Left forelimb (tissue), 1 donor: ENCODE data around the gene SPIRE2.
"Not testable (repeated sequence)": the region's sequence is repeated elsewhere in the genome, so short reads cannot be mapped to it uniquely, and the experiment has no call there.

Experiments used
- DNase-seq: peaks from one replicate; pipeline ENCODE4 v3.0.0-alpha.2; 2018; ENCODE audit warnings: low spot score

SPIRE2 gene

DNA sequence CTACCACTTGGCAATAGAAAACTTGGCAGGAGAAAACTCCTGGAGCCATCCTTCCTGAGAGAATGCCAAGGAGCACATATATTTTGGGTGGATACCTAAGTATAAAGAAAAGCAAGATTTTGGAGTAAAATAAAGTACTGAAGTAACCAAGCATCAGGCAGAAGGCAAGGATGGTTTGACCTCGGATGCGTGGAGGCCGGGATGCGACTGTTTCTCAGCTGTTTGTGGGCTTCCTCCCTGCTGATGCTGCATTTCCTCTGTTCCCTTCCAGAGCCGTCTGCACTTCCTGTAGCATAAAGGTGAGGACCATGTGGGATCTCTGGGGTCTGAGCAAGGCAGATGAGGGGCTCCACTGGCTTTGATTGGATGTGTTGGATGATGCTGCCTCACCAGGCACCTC is 39.6 kb downstream of the SPIRE2 start:
- DNase-seq = no peak

DNA sequence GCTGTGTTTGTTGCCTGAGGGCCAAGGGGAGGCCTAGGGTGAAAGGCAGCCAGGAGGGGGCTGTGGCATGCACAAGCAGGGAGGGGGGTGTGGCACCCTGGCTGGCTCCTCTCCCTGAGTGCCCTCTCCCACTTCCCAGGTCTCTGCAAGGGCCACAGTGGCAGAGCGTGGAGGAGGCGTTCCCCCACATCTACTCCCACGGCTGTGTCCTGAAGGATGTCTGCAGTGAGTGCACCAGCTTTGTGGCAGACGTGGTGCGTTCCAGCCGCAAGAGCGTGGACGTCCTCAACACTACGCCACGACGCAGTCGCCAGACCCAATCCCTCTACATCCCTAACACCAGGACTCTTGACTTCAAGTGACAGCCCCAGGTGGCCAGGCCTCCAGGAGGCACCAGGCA is 41.6 kb downstream of the SPIRE2 start:
- no peak for DNase-seq

DNA sequence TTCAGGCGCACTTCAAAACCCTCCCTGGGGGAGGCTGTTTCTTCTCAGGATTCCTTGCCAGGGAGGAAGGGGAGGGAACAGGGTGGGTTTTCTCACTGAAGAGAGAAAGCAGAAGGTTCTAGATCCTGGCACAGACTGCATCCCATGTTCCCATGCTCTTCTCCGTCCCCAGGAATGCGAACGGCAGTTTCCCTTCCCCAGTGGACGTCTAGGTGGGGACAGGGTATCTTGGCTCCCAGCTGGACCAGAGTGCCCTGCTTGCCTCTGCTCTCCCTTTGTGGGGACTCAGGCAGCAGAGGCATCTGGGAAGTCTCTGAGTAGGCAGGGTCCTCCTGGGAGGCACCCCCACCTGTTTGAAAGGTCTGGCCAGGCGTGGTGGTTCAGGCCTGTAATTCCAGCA is 42.2 kb downstream of the SPIRE2 start:
- no peak for DNase-seq

DNA sequence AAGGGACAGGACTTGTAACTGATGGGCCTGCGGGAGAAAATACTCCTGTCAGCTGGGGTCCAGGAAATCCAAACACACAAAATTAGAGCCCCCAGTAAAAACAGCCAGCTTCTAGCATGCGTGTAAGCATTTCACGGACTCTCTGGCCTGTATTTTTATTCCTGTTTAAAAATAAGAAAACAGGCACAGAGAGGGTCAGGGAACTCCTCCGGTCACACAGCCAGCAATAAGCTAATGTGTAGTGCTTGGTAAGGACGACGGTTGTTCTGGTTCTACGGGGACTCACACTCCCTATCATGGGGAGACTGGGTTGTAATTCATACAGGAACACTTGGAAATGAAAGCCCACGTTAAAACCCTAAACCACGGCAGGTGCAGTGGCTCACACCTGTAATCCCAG is 43.6 kb downstream of the SPIRE2 start:
- no peak for DNase-seq

DNA sequence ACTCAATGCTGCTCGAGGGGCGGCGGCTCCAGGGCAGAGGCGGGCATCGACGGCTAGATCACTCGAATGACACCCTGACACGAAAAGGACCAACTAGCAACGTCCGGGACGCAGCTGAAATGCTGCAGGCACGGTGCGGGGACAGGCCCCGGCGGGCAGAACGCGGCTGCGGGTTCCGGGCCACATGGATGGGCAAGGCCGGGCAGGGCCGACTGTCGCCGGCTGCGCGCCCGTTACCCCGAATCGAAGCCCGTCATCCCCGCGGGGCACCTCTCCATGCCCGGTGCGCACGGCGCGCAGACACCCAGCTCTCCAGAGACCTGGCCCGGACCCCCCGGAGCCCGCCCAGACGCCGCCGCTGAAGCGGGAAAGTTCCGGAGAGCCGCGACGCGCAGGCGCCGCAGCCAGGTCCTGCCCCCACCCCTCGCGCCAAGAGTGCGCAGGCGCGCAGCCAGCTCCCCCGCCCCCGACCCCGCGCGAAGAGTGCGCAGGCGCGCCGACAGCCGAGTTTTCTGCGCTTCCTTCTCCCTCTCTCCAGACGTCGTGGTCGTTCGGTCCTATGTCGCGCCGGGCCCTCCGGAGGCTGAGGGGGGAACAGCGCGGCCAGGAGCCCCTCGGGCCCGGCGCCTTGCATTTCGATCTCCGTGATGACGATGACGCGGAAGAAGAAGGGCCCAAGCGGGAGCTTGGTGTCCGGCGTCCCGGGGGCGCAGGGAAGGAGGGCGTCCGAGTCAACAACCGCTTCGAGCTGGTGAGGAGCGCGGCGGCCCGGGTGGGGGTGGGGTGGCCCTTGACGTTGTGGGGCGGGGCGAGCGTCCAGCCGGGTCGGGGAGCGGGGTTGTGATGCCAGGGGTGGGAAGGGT is 45.1 kb downstream of the SPIRE2 start, which contains the start of gene TCF25:
Gene TCF25 (plus strand): TSS at position 484 of the 863 bp plus-strand sequence. CDS start 76 bp downstream, at position 560.
- DNase-seq = peak; percentile 97

DNA sequence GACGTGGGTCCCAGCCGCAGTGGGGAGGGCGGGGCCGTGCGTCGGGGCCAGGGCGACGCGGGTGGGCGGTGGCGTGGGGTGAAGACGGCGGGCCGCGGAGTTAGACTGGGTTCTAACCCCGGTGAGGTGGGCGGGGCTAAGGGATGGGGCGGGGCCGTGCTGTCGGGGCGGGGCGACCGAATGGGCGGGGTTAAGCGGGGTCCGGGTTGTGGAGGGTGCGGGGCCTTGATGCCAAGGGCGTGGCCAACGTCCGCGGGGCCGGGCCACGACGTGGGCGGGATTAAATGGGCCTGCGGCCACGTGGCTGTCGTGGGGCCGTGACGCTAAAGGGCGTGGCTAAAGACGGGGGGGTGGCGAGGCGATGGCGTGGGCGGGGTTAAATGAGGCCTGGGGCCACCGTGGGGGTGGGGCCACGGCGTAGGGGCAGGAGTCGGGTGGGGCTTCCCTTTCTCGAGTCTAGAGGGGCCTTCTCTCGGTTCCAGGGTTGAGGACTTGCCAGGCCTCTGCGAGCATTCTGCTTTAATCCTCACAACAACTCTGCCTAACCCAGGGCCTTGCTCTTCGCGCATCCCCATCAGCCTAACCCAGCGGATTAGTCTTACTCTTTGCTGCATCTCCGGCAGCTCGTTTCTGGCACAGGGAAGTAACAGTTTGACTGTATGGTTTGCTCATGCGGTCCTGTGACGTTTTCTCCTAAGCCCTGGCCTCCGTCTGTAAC is 45.9 kb downstream of the SPIRE2 start:
- DNase-seq = peak; percentile 100

DNA sequence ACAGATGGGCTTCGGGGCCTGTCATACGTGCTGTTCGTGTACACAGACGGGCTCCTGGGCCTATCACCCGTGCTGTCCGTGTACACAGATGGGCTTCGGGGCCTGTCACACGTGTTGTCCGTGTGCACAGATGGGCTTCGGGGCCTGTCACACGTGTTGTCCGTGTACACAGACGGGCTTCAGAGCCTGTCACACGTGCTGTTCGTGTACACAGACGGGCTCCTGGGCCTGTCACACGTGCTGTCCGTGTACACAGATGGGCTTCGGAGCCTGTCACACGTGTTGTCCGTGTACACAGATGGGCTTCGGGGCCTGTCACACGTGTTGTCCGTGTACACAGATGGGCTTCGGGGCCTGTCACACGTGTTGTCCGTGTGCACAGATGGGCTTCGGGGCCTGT is 50.8 kb downstream of the SPIRE2 start:
- not testable (repeated sequence) for DNase-seq

DNA sequence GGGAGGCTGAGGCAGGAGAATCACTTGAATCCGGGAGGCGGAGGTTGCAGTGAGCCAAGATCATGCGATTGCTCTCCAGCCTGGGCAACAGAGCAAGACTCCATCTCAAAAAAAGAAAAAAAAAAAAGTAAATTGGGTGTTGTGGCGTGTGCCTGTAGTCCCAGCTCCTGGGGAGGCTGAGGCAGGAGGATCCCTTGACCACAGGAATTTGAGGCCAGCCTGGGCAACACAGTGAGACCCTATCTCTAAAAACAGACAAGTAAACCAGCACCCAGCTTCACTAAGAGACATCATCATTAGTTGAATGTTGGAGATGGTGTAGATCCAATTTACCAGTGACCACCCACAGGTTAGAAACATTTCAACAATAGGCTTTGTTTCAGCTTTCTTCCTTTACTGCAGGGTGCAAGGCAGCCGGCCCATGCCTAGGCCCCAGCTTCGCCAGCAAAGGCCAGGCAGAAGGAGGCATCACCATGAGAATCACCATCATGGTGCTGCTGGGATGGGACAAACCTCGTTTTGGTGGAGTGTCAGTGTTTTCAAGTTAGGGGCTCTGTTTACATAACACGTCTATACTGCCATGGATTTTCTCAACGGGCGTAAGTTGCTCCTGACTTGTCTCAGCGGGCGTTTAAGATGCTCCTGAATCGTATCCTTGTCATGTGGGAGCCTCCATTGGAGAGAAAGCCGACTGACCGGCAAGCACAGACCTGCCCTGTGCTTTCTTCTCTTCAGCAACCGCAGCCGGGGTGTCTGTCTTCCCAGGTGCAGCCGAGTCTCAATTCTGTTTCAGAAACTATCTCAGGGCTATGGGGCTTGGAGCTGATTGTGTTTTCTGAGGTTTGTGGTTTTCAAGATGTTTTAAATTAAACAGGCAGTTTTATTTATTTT is 52.4 kb downstream of the SPIRE2 start:
- no peak for DNase-seq

DNA sequence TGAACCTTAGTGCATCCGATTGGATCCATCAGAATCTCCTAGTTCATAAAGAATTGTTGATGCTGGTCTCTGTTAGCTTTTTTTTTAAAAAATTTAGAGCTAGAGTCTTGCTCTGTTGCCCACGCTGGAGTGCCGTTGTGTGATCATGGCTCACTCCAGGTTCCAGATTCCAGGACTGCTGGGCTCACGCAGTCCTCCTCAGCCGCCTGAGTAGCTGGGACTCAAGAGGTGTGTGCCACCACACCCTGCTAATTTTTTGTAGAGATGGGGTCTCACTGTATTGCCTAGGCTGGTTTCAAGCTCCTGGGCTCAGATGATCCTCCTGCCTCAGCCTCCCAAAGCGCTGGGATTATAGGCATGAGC is 53.1 kb downstream of the SPIRE2 start:
- no peak for DNase-seq

DNA sequence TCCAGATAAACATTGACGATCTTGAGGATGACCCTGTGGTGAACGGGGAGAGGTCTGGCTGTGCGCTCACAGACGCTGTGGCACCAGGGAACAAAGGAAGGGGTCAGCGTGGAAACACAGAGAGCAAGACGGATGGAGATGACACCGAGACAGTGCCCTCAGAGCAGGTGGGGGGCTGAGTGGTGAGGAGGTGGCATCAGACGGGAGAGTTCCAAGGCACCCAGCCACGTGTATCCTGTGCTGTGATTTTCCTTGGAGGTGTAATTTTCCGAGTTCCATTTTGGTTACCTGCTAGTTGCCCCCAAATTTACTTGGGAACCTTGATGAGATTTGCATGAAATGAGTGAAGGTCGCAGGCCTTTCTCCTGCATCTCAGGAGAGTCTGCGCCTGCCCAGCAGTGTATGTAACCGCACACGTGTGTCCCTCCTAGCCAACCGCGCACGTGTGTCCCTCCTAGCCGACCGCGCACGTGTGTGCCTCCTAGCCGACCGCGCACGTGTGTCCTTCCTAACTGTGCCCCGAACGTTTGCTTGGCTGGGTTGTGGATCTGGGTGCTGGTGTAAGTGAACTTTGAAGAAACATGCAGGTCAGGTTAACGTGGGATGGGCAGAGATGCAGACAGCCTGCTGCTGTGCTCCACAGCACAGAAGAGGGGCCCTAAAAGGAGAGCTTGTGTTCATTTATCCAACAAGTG is 55.2 kb downstream of the SPIRE2 start:
- no peak for DNase-seq

DNA sequence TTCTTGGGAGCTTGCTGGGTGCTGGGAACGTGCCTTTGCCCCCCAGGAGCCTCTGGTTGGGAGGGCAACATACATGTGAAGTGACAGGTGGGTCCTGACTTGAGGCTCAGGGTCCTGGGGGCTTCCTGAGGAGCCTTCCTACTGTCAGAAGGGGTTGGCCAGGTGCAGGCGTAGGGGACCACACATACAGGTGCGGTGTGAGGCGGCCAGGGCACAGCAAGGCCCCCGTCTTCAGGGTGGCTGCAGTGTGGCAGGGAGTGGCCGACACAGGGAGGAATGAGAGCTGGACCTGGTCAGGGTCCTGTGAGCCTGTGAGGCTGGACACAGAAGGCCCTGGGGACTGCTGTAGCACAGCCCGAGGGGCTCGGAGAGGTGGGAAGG is 55.8 kb downstream of the SPIRE2 start:
- DNase-seq = no peak

DNA sequence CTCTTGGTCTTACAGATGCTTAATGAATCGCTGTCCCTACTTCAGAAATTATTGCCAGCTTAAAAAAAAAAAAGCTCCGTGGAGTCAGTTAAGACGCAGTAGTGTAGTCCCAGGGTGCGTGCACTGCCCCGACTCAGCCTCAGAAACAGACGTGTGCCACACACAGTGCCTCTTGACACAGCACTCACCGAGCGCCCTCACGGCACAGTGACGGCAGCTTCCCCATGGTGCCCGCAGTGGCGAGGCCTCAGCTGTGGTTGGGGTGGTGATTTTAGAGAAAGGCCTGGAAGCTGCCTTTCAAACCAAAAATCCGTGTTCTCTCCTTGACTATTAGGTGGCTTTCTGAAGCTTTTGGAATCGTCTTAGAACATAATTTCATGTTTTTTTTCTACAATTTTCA is 59.0 kb downstream of the SPIRE2 start:
- no peak for DNase-seq

DNA sequence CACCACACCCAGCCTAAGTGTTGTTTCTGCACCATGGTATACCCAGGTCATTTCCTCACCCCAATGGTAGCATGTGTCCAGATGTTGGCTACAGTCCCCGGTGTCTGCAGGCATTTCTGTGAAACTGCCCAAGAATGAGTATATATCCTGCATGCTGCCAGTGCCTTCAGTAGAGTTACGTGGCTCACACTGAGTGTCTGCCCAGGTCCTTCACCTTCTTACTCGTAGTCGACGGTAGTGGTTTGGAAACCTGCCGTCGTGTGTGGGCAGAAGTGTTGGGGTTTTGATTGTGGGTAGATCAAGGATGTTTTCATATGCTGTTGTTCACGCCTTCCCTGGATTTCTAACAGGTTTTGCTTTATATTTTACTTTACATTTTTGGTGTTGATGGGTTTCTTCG is 61.9 kb downstream of the SPIRE2 start:
- DNase-seq = no peak

DNA sequence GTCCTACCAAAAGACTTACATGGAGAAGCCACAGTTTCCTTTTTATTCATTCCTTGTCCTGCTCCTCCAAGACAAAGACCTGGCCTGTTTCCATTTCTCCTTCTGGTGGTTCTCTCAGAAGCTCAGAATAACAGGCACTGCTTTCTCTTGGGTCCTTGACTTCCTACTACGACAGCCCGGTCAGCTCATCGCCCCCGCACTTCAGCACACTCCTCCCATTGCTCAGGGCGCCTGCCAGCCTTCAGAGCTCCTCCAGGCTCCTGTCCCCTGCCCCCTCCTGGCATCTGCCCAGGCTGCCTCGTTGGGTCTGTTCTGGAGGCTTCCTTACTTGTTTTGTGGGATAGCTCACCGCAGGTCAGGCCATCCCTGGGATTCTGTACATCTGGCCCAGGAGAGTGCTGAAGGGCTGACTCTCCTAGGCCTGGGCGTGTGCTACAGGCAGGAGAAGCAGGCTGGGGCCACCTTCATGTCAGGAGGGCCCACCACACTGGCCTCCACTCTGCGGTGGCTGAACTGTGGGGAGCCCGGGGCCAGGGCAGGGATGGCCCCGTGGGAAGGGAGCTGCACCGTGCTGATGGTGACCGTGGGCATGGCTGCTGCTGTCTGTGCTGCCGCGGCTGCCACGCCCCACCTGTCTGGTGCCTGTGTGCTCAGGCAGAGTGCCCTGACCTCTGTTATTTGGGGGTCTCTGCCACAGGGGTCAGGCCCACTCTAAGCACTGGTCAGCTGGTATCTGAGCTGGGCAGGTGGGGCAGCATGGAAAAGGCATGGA is 62.8 kb downstream of the SPIRE2 start:
- no peak for DNase-seq

DNA sequence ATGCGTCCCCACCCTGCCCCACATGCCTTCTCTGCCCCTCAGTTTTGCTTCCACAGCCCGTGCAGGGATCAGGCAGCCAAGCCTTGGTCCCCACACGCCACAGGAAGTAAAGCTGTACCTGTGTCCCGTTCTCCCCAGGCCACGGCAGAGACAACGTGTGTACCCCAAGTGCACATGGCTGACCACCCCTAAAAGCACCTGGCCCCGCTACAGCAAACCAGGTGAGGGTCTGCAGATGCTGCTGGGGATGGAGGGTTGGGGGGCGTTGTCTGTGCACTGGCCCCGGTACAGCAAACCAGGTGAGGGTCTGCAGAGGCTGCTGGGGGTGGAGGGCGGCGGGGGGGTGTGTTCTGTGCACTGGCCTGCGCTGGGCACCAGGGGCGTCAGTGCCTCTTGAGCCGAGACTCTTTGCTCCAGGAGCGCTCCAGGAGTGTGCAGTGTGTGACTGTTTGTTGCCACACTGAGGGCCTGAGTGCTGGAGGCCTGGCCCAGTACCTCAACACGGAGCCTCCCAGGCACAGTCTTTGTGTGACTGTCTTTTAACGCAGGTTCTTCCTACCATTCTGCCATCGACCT is 63.9 kb downstream of the SPIRE2 start:
- DNase-seq = no peak

DNA sequence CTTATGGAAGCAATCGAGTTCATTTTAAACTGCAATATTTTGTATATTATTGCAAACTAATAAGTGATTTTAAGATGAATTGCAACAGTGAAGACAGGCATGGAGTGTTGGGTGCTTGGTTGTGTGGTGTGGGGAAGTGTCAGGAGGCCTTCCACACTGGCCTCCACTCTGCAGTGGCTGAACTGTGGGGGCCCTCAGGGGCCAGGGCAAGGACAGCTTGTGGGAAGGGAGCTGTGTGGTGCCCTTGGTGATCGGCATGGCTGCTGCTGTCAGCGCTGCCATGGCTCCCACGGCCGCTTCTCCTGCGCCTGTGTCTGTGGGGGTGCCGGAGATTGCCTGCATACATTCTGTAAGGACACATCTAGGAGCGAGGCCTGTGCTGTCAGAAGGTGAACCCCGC is 64.4 kb downstream of the SPIRE2 start:
- DNase-seq = no peak

DNA sequence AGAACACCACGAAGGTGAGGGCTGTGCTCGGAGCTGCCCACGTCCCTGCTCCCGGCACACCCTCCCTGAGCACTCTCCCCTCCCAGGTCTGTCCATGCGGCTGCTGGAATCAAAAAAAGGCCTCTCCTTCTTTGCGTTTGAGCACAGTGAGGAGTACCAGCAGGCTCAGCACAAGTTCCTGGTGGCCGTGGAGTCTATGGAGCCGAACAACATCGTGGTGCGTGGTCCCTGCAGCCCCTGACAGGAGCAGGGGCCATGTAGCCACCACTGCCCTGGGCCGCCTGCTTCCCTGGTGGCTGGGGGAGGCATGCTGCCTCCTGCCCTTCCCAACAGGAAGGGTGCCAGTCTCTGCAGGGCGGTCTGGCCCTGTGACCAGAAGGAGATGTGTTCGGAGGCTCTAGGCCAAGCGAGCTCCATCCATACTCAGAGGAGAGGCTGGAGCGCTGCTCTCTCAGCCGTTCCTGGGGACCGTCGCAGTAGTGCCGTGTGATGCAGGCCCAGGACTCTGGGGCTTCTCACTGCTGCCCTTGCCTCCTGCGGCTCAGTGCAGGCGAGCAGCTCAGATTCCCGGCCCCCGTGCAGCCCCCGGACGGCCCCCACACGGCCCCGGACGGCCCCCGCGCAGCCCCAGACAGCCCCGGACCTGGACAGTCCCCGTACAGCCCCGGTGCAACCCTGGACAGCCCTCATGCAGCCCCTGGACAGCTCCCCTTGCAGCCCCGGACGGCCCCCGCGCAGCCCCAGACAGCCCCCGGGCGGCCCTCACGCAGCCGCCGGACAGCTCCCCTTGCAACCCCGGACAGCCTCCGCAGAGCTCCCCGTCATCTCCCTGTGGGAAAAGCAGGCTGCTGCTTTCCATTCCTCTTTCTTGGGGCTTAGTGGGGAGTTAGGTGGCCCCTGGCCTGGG is 65.6 kb downstream of the SPIRE2 start:
- no peak for DNase-seq

DNA sequence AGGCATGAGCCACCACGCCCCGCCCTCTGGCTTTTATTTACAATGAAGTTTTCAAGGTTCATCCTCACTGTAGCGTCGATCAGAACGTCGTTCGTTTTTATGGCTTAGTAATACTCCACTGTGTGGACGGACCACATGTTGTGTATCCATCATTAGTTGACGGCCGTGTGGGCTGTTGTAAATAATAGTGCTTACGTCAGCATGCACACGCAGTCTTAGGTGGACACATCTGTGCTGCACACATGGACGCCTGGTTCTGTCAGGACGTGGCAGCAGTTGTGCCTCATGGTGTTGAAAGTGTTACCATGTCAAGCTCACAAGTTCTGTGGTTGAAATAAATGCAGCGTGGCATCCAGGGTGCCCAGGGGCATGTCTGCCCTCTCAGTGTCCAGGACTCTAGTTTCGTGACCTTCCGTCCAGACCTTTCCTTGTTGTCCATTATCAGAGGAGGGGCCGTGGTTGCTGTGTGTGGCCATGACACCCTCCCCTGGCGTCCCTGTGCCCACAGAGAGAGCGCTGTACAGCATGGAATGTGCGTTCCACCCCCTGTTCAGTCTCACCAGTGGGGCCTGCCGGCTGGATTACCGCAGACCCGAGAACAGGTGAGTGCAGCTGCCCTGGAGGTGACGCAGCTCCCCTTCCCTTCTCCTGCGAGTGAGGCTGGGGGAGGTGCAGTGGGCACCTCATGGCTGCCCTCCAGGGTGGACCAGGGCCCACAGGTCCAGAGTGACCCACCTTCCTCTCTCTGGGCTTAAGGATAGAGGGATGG is 67.4 kb downstream of the SPIRE2 start:
- no peak for DNase-seq

DNA sequence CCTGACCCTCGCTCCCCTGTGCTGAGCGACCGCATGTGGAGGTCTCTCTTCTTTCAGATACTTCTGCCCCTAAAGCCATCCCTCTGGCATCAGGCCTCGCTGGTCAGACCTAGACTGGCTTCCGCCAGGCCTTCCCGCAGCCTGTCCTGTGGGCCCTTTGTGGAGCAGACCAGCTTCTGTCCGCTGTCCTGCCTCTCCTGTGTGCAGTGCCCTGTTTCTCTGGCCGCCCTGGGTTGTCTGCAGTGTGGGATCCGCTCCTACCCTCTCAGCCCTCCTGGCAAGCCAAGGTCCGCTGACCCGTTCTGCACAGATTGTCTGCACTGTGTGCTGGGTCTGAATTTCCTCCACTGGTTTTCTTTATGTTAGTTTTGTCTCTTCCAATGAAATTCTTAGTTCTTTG is 68.9 kb downstream of the SPIRE2 start:
- no peak for DNase-seq
